Activated B cell treated with CpG ODN at 0.5 μM for 24 hours (primary cell): ENCODE data around the gene AVPI1. TPM values are rescaled to one million over a fixed set of nuclear protein-coding genes. Genes with fewer than 3 reads are reported as not detected.

Source experiments
- ATAC-seq: fragments of 200-7000 bp; cut with Tn5 transposase; one replicate; pipeline ENCODE4 v1.10.0; 2021; ENCODE audit warnings: low read depth, mild to moderate bottlenecking, moderate library complexity
- CTCF ChIA-PET: fragments of 350-600 bp; sonication (Branson Sonifier 250); formaldehyde crosslinking; loops from one replicate; lab custom pipeline; 2021; ENCODE audit warnings: antibody characterized with exemption; lab: Charles Lee
- POLR2A ChIA-PET: fragments of 350-600 bp; sonication (Branson Sonifier 250); formaldehyde crosslinking; loops from one replicate; lab custom pipeline; 2021; ENCODE audit warnings: antibody characterized with exemption; lab: Charles Lee
- DNase-seq: peaks from one replicate; pipeline ENCODE4 v3.0.0; 2022
- H3K27ac Mint-ChIP-seq: one replicate; pipeline ENCODE4 v1.8.0; 2020; ENCODE audit warnings: mixed read lengths
- H3K27me3 Mint-ChIP-seq: one replicate; pipeline ENCODE4 v1.8.0; 2021; ENCODE audit warnings: mixed read lengths
- H3K36me3 Mint-ChIP-seq: one replicate; pipeline ENCODE4 v1.8.0; 2021; ENCODE audit warnings: low read depth, mixed read lengths
- H3K4me1 Mint-ChIP-seq: one replicate; pipeline ENCODE4 v1.8.0; 2021; ENCODE audit warnings: mixed read lengths
- H3K4me3 Mint-ChIP-seq: one replicate; pipeline ENCODE4 v1.8.0; 2020; ENCODE audit warnings: mild to moderate bottlenecking, mixed read lengths
- H3K9me3 Mint-ChIP-seq: one replicate; pipeline ENCODE4 v1.8.0; 2020; ENCODE audit warnings: mixed read lengths
- intact Hi-C: fragments of 100-400 bp; cut with micrococcal nuclease; formaldehyde crosslinking; loops from one replicate; pipeline ENCODE4 v1.15.1; 2024
- total RNA-seq: library from RNA; stranded (reverse); gene quantifications from 2 replicates; pipeline ENCODE4 v1.2.3, GENCODE V29; 2022
- TF ChIP-seq, protein P1 (sequence below): fragments of 200-600 bp; IDR thresholded peaks from one replicate; pipeline ENCODE4 v1.8.0; 2022; ENCODE audit warnings: antibody characterized with exemption, mild to moderate bottlenecking

AVPI1 gene
- total RNA-seq, 1 donor from 2014 or later: 0.51 TPM

DNA sequence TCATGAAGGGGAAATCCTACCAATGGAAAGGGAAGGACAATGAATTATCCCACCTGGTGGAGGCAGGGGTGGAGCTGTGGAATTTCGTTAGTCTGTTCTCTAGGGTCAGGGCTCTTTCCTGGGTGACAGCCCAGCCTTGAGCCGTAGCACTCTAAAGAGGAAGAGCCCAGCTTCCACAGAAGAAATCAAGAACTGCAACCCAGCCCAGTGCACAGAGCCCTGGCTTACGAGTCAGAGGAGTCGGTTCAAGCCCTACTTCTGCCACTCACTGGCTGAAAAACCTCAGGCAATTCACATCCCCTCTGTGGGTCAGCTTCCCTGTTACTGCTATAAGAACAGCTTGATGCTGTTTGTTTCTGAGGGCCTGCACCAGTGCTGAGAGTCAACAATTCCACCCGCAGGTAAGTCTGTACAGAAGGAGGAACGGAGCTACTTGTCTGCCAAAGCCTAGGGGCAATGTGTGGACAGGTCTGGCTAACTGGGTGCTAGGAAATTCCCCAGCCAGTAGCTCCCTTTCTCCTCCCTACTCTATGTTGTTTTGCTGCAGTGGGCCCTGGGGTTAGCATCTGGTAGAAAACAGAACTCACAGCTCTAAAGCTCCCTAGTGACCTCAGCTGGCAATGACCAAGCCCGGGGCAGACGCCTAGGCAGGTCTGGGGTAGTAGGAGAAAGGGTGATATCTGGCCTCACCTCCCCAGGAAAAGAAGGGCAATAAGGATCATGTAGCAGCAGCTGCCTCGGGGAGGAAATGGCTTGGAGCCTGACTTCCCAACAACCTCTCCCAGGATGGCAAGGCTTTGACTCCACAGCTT lies 3.3 kb downstream of the AVPI1 start:
- ChIA-PET CTCF (interaction anchor here (1.1 to 1.8 kb wide), 3 partner anchors 18 to 48 kb away, joined by 3 to 7 read pairs (median 5); no protein-coding TSS in a partner anchor), POLR2A (interaction anchor here (1.2 kb wide), 1 partner anchor 53 kb away, joined by 5 read pairs; the partner anchor contains the start of gene ZFYVE27)
- H3K9me3 Mint-ChIP-seq: no peaks in the 10 kb centered on the region
- no peak for ATAC-seq
- no peak overlapping the region for H3K27ac Mint-ChIP-seq
- TF ChIP-seq, protein P1, sequence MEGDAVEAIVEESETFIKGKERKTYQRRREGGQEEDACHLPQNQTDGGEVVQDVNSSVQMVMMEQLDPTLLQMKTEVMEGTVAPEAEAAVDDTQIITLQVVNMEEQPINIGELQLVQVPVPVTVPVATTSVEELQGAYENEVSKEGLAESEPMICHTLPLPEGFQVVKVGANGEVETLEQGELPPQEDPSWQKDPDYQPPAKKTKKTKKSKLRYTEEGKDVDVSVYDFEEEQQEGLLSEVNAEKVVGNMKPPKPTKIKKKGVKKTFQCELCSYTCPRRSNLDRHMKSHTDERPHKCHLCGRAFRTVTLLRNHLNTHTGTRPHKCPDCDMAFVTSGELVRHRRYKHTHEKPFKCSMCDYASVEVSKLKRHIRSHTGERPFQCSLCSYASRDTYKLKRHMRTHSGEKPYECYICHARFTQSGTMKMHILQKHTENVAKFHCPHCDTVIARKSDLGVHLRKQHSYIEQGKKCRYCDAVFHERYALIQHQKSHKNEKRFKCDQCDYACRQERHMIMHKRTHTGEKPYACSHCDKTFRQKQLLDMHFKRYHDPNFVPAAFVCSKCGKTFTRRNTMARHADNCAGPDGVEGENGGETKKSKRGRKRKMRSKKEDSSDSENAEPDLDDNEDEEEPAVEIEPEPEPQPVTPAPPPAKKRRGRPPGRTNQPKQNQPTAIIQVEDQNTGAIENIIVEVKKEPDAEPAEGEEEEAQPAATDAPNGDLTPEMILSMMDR: no peak
- no peaks in the 10 kb centered on the region for H3K36me3 Mint-ChIP-seq
- peaks cover 9% of the 10 kb centered on the region for H3K4me1 Mint-ChIP-seq
- H3K27me3 Mint-ChIP-seq: no peaks in the 10 kb centered on the region
- H3K4me3 Mint-ChIP-seq: no peak overlapping the region
- intact Hi-C loops: no loop called here
- DNase-seq: no peak

GRCh38 chr10:97682042-97682441 lies 5.0 kb downstream of the AVPI1 start:
- POLR2A ChIA-PET: no interaction called here
- CTCF ChIA-PET: interaction anchor here (1.8 kb wide), 1 partner anchor 27 kb away, joined by 5 read pairs; no protein-coding TSS in a partner anchor
- intact Hi-C loops: no loop called here
- H3K36me3 Mint-ChIP-seq: no peaks in the 10 kb centered on the region
- H3K27me3 Mint-ChIP-seq: no peaks in the 10 kb centered on the region
- no peak overlapping the region for H3K27ac Mint-ChIP-seq
- ATAC-seq: no peak
- DNase-seq: no peak
- TF ChIP-seq, protein P1: no peak
- H3K9me3 Mint-ChIP-seq: no peaks in the 10 kb centered on the region
- peaks cover 11% of the 10 kb centered on the region for H3K4me1 Mint-ChIP-seq
- H3K4me3 Mint-ChIP-seq: no peak overlapping the region

DNA sequence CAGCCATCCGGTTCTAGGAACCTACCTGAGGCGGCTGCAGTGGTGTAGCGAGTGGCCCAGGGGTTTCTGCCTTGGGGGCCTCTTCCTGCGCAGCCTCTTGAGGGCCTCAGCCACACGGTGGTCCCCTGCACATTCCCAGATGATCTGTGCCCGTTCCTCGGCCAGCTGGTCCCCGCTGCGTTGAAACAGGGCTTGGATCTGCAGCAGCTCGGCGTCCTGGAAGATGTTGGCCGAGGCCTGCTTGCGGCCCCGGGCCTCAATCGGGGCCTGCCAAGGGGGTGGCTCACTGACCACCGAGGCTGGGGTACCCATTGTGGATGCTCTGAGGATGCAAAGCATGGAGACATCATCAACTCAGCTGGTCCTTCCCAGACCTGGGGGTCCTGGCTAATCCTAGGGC lies 7.4 kb downstream of the AVPI1 start:
- no peaks in the 10 kb centered on the region for H3K27me3 Mint-ChIP-seq
- POLR2A ChIA-PET: interaction anchor here (0.6 kb wide), 3 partner anchors 12 to 365 kb away, joined by 3 to 6 read pairs (median 3); no protein-coding TSS in a partner anchor
- H3K9me3 Mint-ChIP-seq: no peaks in the 10 kb centered on the region
- no peak overlapping the region for H3K4me3 Mint-ChIP-seq
- no peak for ATAC-seq
- CTCF ChIA-PET: interaction anchor here (0.7 to 8.1 kb wide), 2 partner anchors 47 to 52 kb away, joined by 3 to 86 read pairs; no protein-coding TSS in a partner anchor
- peaks cover 13% of the 10 kb centered on the region for H3K4me1 Mint-ChIP-seq
- H3K36me3 Mint-ChIP-seq: peaks cover 11% of the 10 kb centered on the region
- TF ChIP-seq, protein P1: no peak
- intact Hi-C loops: no loop called here
- H3K27ac Mint-ChIP-seq: no peak overlapping the region
- DNase-seq: no peak

GRCh38 chr10:97676770-97677581 lies 10.1 kb downstream of the AVPI1 start:
- no peak for DNase-seq
- intact Hi-C loops: loop anchor here (1.0 to 2.0 kb wide), 6 partner anchors 10 to 192 kb away; partner anchors contain the start of genes ANKRD2, AVPI1 and ZFYVE27
- CTCF ChIA-PET: interaction anchor here (0.8 to 8.1 kb wide), 12 partner anchors 10 to 364 kb away, joined by 3 to 86 read pairs (median 6); partner anchors contain the start of genes ANKRD2, AVPI1 and ZFYVE27
- Mint-ChIP-seq H3K4me1 (peaks cover 13% of the 10 kb centered on the region), H3K36me3 (peaks cover 30% of the 10 kb centered on the region), H3K4me3 (no peak overlapping the region), H3K27me3 (no peaks in the 10 kb centered on the region), H3K9me3 (no peaks in the 10 kb centered on the region), H3K27ac (peak overlapping the region; percentile 50)
- POLR2A ChIA-PET: interaction anchor here (1.0 kb wide), 2 partner anchors 10 to 60 kb away, joined by 3 read pairs; partner anchors contain the start of gene ZFYVE27
- TF ChIP-seq, protein P1: peak; percentile 83
- peak; percentile 89 for ATAC-seq
